Neural cell (in vitro differentiated cells): ENCODE measurements around the gene EFTUD2. TPM values are rescaled to one million over a fixed set of nuclear protein-coding genes. Genes with fewer than 3 reads are reported as not detected.

Experiments used
- H2AFZ ChIP-seq: fragments of 200-600, 300-800 bp; sonication (generic), shearing (Covaris generic); 2 replicates; pipeline ENCODE4 v1.6.0; 2014; ENCODE audit warnings: low read depth, mild to moderate bottlenecking, antibody characterized with exemption, low read length, moderate library complexity
- H3F3A ChIP-seq: fragments of 200-600 bp; shearing (Covaris generic); 2 replicates; pipeline ENCODE4 v1.6.1; 2016; ENCODE audit warnings: mild to moderate bottlenecking, moderate library complexity, mixed read lengths, antibody characterized with exemption, low read length; ENCODE audit not compliant: insufficient read depth, poor library complexity, severe bottlenecking
- H3K27ac ChIP-seq: fragments of 200-600, 300-800 bp; sonication (generic), shearing (Covaris generic); 2 replicates; pipeline ENCODE4 v1.5.1; 2014; ENCODE audit warnings: mild to moderate bottlenecking, low read length, moderate library complexity
- H3K27me3 ChIP-seq: fragments of 300-800, 200-600 bp; sonication (generic), shearing (Covaris generic); 2 replicates; pipeline ENCODE4 v1.6.0; 2014; ENCODE audit warnings: mild to moderate bottlenecking, low read depth, low read length, moderate library complexity; ENCODE audit not compliant: insufficient read depth
- H3K36me3 ChIP-seq: fragments of 300-800, 200-600 bp; sonication (generic), shearing (Covaris generic); 2 replicates; pipeline ENCODE4 v1.5.1; 2014; ENCODE audit warnings: mild to moderate bottlenecking, antibody characterized with exemption, low read length, moderate library complexity; ENCODE audit not compliant: insufficient read depth
- H3K4me2 ChIP-seq: fragments of 300-800, 200-600 bp; sonication (generic), shearing (Covaris generic); 2 replicates; pipeline ENCODE4 v1.6.0; 2014; ENCODE audit warnings: mild to moderate bottlenecking, low read length
- H3K4me3 ChIP-seq: fragments of 300-800, 200-600 bp; sonication (generic), shearing (Covaris generic); 2 replicates; pipeline ENCODE4 v1.5.1; 2014; ENCODE audit warnings: mild to moderate bottlenecking, low read length, moderate library complexity
- H3K79me2 ChIP-seq: fragments of 200-600 bp; shearing (Covaris generic); replicated peaks from 2 replicates; pipeline ENCODE4 v1.6.0; 2014; ENCODE audit warnings: mild to moderate bottlenecking, low read length, moderate library complexity; ENCODE audit not compliant: insufficient read depth
- H3K9ac ChIP-seq: fragments of 300-800, 200-600 bp; sonication (generic), shearing (Covaris generic); 2 replicates; pipeline ENCODE4 v1.6.1; 2016; ENCODE audit warnings: mild to moderate bottlenecking, low read length, mixed read lengths
- H3K9me2 ChIP-seq: fragments of 200-600 bp; shearing (Covaris generic); 2 replicates; pipeline ENCODE4 v1.6.1; 2016; ENCODE audit warnings: mild to moderate bottlenecking, low read length, mixed read lengths; ENCODE audit not compliant: insufficient read depth
- H3K9me3 ChIP-seq: fragments of 200-600, 300-800 bp; sonication (generic), shearing (Covaris generic); 2 replicates; pipeline ENCODE4 v1.6.1; 2016; ENCODE audit warnings: mild to moderate bottlenecking, mixed run types, low read length, moderate library complexity, mixed read lengths
- H4K20me1 ChIP-seq: fragments of 200-600 bp; shearing (Covaris generic); 2 replicates; pipeline ENCODE4 v1.6.1; 2016; ENCODE audit warnings: mild to moderate bottlenecking, mixed run types; ENCODE audit not compliant: insufficient read depth
- CTCF ChIP-seq: fragments of 450-650 bp; IDR thresholded peaks from 2 replicates; pipeline ENCODE4 v1.5.1; 2014; ENCODE audit warnings: antibody characterized with exemption, mild to moderate bottlenecking, moderate library complexity; ENCODE audit not compliant: poor library complexity, severe bottlenecking
- EP300 ChIP-seq: fragments of 450-650 bp; conservative IDR thresholded peaks from 2 replicates; pipeline ENCODE4 v1.6.1; 2014; ENCODE audit warnings: antibody characterized with exemption, mild to moderate bottlenecking, moderate library complexity; ENCODE audit not compliant: poor library complexity, severe bottlenecking
- EZH2 ChIP-seq: fragments of 200-600, 300-800 bp; shearing (Covaris generic), sonication (generic); IDR thresholded peaks from 2 replicates; pipeline ENCODE4 v1.6.1; 2014; ENCODE audit warnings: antibody characterized with exemption, low read length, borderline replicate concordance, mild to moderate bottlenecking; ENCODE audit not compliant: insufficient read depth, poor library complexity, severe bottlenecking
- MXI1 ChIP-seq: fragments of 450-650 bp; conservative IDR thresholded peaks from 2 replicates; pipeline ENCODE4 v1.6.1; 2014; ENCODE audit warnings: antibody characterized with exemption, mild to moderate bottlenecking; ENCODE audit not compliant: poor library complexity, severe bottlenecking
- POLR2AphosphoS5 ChIP-seq: IDR thresholded peaks from 2 replicates; pipeline ENCODE4 v1.6.1; 2012
- RAD21 ChIP-seq: fragments of 450-650 bp; conservative IDR thresholded peaks from 2 replicates; pipeline ENCODE4 v1.6.1; 2014; ENCODE audit warnings: antibody characterized with exemption, mild to moderate bottlenecking, moderate library complexity
- REST ChIP-seq: IDR thresholded peaks from 2 replicates; pipeline ENCODE4 v1.6.1; 2012; ENCODE audit warnings: borderline replicate concordance
- SMC3 ChIP-seq: fragments of 450-650 bp; conservative IDR thresholded peaks from 2 replicates; pipeline ENCODE4 v1.6.1; 2014; ENCODE audit warnings: antibody characterized with exemption, mild to moderate bottlenecking, moderate library complexity; ENCODE audit not compliant: poor library complexity
- TAF1 ChIP-seq: IDR thresholded peaks from 2 replicates; pipeline ENCODE4 v1.6.1; 2012; ENCODE audit warnings: low read depth
- polyA plus RNA-seq: library from polyadenylated mRNA; depleted of rRNA; stranded (reverse); fragments of >200 nt; gene quantifications from 2 replicates; pipeline ENCODE4 v1.2.3, GENCODE V29; 2014

EFTUD2 gene
- polyA plus RNA-seq, 1 donor from 2014 or later = 69.4 TPM

GRCh38 chr17:44865231-44865660, 34.0 kb downstream of the EFTUD2 start:
- Histone ChIP-seq H3F3A (no peaks in the 10 kb centered on the region), H3K27ac (no peak overlapping the region), H4K20me1 (no peaks in the 10 kb centered on the region), H3K27me3 (no peaks in the 10 kb centered on the region), H3K4me3 (no peak overlapping the region), H3K9me3 (no peaks in the 10 kb centered on the region), H3K9me2 (no peaks in the 10 kb centered on the region), H3K4me2 (no peak overlapping the region), H3K9ac (no peak overlapping the region), H2AFZ (no peak overlapping the region), H3K79me2 (no peaks in the 10 kb centered on the region), H3K36me3 (peaks cover 4% of the 10 kb centered on the region)
- no peak for TF ChIP-seq REST
- peak; percentile 75 for TF ChIP-seq RAD21
- TF ChIP-seq EZH2 = no peak
- TF ChIP-seq POLR2AphosphoS5 = no peak
- TF ChIP-seq CTCF = peak; percentile 82
- no peak for TF ChIP-seq TAF1
- no peak for TF ChIP-seq EP300
- no peak for TF ChIP-seq MXI1
- TF ChIP-seq SMC3 = peak; percentile 93

- H3K79me2 ChIP-seq = no peaks in the 10 kb centered on the region
- H3K4me3 ChIP-seq = no peak overlapping the region
- H3K9ac ChIP-seq = no peak overlapping the region
- H3K27me3 ChIP-seq = no peaks in the 10 kb centered on the region
- no peak overlapping the region for H3K4me2 ChIP-seq
- no peaks in the 10 kb centered on the region for H3K9me2 ChIP-seq
- no peak overlapping the region for H3K27ac ChIP-seq
- no peaks in the 10 kb centered on the region for H4K20me1 ChIP-seq
- no peaks in the 10 kb centered on the region for H3F3A ChIP-seq
- no peaks in the 10 kb centered on the region for H3K9me3 ChIP-seq
- peaks cover 4% of the 10 kb centered on the region for H3K36me3 ChIP-seq
- no peak for TF ChIP-seq REST
- TF ChIP-seq RAD21 = no peak
- TF ChIP-seq CTCF = no peak
- no peak for TF ChIP-seq EP300
- no peak for TF ChIP-seq TAF1
- no peak for TF ChIP-seq SMC3
- no peak for TF ChIP-seq EZH2
- no peak for TF ChIP-seq MXI1
- no peak for TF ChIP-seq POLR2AphosphoS5
- no peak overlapping the region for H2AFZ ChIP-seq
Measured at GRCh38 chr17:44864831-44865230, 34.4 kb downstream of the EFTUD2 start.
